HG03354 (cell line): ENCODE data around the gene GADD45G.

Experiments
- ATAC-seq: cut with Tn5 transposase; IDR thresholded peaks from one replicate; pipeline ENCODE4 v1.9.1; 2021; ENCODE audit warnings: mild to moderate bottlenecking; ENCODE audit not compliant: unreplicated experiment, poor library complexity, severe bottlenecking

GADD45G gene

GRCh38 chr9:89606624-89607311 lies 2.0 kb downstream of the GADD45G start:
- no peak for ATAC-seq

GRCh38 chr9:89608641-89609335 lies 4.0 kb downstream of the GADD45G start:
- no peak for ATAC-seq

GRCh38 chr9:89609426-89610006 lies 4.7 kb downstream of the GADD45G start:
- ATAC-seq, result no peak

GRCh38 chr9:89610391-89610925 lies 5.6 kb downstream of the GADD45G start:
- no peak for ATAC-seq

- ATAC-seq, result no peak
These were observed 6.6 kb downstream of the GADD45G start for GRCh38 chr9:89611425-89611824.

- ATAC-seq, result no peak
These were observed 7.9 kb downstream of the GADD45G start for GRCh38 chr9:89612566-89613278.

GRCh38 chr9:89613912-89614892 lies 9.4 kb downstream of the GADD45G start:
- no peak for ATAC-seq

- ATAC-seq, result no peak
These were observed 10.8 kb downstream of the GADD45G start for GRCh38 chr9:89615661-89616060.

GRCh38 chr9:89616411-89616810 lies 11.6 kb downstream of the GADD45G start:
- no peak for ATAC-seq

GRCh38 chr9:89617978-89618377 lies 13.2 kb downstream of the GADD45G start:
- ATAC-seq, result no peak

GRCh38 chr9:89619019-89619418 lies 14.2 kb downstream of the GADD45G start:
- ATAC-seq, result no peak

- no peak for ATAC-seq
These were observed 14.8 kb downstream of the GADD45G start for GRCh38 chr9:89619424-89620138.

GRCh38 chr9:89621031-89621430 lies 16.2 kb downstream of the GADD45G start:
- ATAC-seq, result no peak

- no peak for ATAC-seq
These were observed 16.9 kb downstream of the GADD45G start for GRCh38 chr9:89621676-89622075.

GRCh38 chr9:89622933-89623861 lies 18.4 kb downstream of the GADD45G start:
- no peak for ATAC-seq

- ATAC-seq, result no peak
These were observed 19.2 kb downstream of the GADD45G start for GRCh38 chr9:89623925-89624420.
